Amniotic epithelial cell (primary cell): ENCODE measurements around the gene AP5S1.

Experiments
- DNase-seq: peaks from one replicate; pipeline ENCODE4 v3.0.0-alpha.2; 2010; ENCODE audit warnings: low read depth

AP5S1 gene, protein sequence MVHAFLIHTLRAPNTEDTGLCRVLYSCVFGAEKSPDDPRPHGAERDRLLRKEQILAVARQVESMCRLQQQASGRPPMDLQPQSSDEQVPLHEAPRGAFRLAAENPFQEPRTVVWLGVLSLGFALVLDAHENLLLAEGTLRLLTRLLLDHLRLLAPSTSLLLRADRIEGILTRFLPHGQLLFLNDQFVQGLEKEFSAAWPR

DNA sequence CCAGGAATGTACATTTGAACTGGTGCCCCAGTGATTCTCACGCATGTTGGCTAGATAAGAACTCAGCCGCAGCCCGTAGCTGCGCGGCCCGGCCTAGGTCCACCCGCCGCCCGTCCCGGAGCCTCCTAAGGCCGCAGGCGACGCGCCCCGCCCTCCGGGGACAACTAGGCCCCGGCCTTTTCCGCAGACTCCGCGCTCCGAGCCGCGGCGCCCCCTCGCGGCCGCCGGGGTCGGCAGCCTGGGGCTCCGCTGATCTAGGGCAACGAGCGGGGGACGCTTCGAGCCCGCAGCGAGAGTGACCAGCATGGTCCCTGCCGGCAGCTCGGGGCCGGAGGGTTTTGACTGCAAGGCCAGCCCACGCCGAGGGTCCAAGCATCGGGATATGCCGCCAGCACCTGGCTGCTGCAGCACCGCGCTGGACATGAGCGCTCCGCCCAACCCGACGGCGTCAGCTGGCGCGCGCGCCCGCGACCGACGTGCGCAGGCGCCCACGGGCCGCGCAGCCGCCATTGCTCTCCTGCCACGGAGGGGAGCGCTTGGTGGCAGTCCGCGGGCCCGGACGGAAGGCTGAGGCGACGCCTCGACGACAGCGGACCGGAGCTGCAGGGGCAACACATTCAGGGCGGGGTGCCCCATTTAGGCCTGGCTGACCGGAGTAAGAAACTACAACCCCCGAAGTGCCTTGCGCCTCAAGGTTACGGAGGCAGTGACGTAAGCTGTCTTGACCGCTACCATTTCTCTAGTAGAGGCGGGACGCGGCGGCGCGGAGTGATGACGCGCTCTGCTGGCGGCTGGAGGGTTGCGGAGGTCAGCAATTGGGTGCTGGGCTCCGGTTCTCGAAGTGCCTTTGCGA lies at the start of gene AP5S1:
TSS of gene AP5S1 (plus strand) at position 500 of the 853 bp plus-strand sequence. CDS start 1,571 bp downstream, outside the sequence.
- peak; percentile 94 for DNase-seq

- no peak for DNase-seq
These were observed 48.7 kb upstream of the AP5S1 start for GRCh38 chr20:3771552-3772058.

GRCh38 chr20:3775457-3776108 lies 44.8 kb upstream of the AP5S1 start:
- no peak for DNase-seq

- no peak for DNase-seq
These were observed 43.0 kb upstream of the AP5S1 start for GRCh38 chr20:3777381-3777715.

- no peak for DNase-seq
These were observed 42.4 kb upstream of the AP5S1 start for GRCh38 chr20:3777716-3778629.

DNA sequence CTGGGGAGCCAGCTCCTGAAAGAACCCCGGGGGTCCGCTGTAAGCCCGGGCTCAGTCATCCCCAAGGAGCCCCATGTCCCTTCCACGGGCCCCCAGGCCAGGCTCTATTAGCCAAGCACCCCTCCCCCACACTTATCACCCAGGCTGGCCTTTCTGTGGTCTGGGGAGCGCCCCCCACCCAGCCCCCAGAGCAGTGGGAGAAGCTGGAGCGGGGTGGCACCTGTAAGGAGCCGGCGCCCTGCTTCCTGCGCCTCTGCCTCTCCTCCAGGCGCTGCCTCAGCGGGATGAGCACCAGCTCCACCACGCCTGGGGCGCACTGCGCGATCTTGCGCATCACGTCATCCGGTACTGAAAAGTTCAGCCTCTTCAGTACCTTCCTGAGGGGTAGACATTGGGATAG lies 41.4 kb upstream of the AP5S1 start:
- DNase-seq, result no peak

DNA sequence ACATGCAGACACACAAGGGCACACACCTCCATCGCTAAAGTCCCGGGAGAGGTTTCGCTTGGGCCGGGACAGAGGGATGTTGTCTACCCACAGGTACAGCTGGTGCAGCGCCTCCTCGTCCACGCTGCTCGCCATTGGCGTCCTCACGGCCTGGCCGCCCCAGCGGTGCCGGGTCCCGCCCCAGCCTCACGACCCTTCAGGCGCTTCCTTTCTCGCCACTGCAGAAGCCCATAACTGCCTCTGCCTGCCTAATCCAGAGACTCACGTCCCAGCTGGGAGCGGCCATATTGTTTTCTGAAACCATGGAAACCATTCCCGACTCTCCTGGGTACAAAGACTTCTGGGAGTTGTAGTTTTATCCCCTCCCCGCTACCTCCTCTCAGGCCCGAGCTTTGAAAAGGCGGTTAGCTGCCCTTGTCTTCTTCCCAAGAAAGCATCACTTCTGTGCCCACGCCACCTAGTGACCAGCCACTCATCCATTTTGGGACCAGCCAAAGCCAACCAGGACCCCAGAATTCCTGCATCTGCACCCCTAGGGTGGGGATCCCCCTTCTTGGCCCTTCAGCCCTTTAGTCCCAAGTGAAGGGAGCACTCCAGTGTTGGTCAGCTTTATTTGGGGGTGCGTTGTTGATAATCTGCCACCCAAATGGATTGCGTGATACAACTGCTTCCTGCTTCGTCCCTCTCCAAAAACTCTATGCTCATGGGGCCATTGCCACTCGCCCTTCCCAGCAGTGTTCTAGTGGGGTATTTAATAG lies 39.0 kb upstream of the AP5S1 start, which contains the start of gene SPEF1:
TSS of gene SPEF1 (minus strand) at position 296 of the 758 bp plus-strand sequence. CDS start at position 135, 161 bp downstream.
- DNase-seq, result peak; percentile 86

DNA sequence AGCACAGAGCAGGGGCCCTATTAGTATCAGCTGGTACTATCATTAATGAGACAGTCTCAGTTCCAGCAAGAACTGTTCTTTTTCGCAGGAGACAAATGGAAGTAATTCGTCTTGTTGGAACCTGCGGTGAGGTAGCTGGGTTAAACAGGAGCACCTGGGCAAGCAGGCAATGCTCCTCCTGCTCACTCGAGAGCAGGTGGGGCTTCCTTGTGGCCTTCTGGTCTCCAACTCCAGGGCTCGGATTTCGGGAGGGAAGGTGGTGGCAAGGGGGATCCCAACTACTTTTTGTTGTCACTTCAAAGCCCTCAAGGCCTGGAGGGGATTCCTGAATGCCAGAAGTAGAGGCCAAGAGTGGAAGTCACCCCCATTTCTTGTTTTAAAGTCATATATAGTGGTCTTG lies 37.8 kb upstream of the AP5S1 start:
- DNase-seq, result no peak

DNA sequence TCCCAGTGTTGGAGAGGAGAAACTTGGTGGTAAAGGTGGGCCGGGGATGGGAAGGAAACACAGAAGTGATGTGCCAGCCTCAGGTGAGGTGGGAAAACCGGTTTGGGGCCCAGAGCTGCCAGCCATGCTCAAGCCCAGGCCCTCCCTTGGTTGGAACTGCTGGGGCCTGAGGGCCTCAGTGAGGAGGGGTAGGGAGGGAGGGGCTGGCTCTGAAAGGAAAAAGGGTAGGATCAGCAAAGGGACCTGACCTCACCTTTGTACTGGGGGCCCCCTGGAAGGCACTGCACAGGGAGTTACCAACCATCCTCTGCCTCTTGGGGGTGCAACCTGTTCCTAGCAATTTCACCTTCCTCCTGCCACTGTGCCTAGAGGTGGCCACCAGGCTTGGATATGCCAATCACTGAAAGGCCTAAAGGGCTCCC lies 37.3 kb upstream of the AP5S1 start:
- no peak for DNase-seq

DNA sequence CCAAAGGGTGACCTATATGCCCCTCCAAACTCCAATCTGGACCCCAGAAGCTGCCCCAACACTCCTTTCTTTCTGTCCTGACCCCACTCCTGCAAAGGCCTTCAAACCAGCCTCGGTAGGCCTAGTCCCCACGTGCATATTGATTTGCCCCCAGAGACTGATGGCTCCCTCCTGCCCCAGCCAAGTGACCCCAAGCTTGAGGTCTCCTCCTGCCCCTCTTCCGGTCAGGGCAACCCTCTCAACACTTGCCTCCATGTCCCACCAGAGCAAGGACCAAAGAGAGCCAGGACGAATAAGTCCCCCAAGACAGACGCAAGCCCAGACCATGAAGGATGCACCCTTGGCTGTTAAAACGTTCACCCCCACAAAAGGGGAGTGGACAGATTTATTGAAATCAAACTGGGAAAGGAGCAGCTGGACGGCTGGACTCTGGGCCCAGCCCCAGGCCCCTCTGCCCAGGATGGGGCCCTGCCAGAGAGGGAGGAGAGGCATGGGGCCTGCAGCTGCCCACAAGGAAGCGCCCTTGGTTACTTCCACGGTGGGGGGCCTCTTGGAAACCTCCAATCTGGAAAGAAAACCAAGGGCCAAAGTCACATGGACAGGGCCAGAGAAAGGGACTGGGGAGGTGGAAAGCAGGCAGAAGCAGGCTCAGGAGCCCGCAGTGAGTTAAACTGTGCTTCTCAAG lies 36.7 kb upstream of the AP5S1 start:
- DNase-seq, result no peak

DNA sequence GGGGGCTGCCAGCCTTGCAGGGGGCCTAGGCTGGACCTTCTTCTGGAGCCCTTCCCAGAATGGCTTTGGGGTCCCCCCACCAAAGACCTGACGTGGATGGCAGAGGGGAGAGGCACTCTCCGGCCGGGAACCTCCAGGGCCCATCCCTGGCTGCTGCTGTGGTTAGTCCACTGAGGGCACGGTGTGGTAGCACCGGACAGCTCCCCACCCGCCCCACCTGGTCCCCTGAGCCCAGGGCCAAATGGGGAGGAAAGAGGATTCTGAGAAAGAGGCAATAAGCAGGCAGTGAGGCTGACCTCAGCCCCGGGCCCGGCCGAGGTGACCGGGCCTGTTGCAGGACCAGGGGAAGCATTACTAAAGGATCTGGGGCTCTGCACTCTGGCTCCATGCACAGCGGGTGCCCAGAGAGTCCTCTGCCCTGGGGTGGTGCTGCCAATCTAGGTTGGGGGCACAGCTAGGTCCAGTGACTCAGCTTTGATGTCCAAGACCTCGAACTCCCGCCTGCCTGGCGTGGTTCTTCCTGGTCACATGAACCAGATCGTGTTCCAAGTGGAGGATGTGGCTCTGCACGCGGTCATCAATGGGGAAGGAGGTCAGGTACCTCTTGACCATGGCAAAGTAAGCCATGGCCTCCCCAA lies 36.0 kb upstream of the AP5S1 start:
- no peak for DNase-seq

DNA sequence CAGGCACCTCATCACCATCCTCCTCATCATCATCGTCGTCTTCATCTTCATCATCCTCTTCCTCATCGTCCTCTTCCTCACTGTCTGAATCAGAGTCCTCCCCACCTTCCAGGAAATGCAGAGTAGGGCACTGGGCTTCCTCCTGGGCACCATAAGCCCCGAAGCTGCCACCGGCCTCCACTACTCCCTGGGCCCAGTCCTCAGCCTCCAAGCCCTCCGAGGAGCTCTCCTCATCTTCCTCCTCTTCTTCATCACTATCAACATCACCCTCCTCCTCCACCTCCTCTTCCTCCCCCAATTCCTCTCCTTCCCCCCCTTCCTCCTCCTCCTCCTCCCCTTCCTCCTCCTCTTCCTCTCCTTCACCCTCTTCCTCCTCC lies 35.5 kb upstream of the AP5S1 start:
- no peak for DNase-seq

DNA sequence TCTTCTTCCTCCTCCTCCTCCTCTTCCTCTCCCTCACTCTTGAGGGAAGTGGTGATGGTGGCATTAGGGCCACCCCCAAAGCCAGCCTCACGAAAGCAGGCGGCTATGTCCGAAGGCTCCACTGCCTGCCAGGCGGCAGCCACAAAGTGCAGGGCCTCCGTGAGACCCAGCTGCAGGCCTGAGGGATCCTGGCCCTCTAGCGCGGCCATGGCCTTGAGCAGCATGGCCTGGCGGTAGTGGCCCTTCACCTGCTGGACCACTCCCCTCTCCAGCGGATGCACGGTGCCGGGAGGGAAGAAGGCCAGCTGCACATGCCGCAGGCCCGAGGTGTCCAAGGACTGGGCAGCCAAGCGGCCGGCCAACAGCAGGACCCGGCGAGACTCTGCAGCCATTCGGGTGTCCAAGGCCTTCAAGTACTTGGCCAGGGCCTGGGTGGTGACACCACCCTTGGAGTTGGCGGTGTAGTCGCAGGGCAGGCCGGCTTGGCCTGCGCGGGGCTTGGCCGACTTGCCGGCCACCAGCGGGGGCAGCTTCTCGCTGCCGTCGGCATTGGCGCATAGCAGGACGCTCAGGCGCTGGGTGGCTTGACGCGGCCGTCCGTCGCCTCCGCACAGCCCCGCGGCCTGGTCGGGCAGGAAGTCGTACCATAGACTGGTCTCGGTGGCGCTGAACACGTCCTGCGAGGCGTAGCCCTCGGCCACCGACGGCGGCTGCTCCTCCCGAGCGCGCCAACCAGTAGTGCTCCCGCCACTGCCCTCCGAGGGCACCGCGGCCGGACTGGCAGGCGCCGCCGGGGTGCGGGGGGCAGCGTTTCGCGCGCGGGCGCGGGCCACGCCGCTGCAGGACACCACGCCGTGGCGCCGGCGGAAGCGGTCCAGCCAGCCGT lies 34.9 kb upstream of the AP5S1 start:
- DNase-seq, result no peak

DNA sequence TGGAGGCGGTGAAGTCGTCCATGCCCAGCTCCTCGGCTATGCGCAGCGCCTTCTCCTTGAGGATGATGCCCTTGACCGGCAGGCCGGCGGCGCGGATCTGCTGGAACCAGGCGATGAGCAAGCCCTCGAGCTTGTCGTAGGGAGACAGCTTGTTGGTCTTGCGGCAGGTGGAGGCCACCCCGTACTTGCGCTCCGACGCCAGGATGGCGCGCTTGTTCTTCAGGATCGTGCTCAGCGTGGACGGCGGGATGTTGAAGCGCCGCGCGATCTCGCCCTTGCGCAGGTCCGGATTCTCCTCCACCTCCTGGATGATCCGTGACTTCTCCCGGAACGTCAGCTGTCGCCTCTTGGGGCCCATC lies 34.2 kb upstream of the AP5S1 start:
- DNase-seq, result peak; percentile 63

DNA sequence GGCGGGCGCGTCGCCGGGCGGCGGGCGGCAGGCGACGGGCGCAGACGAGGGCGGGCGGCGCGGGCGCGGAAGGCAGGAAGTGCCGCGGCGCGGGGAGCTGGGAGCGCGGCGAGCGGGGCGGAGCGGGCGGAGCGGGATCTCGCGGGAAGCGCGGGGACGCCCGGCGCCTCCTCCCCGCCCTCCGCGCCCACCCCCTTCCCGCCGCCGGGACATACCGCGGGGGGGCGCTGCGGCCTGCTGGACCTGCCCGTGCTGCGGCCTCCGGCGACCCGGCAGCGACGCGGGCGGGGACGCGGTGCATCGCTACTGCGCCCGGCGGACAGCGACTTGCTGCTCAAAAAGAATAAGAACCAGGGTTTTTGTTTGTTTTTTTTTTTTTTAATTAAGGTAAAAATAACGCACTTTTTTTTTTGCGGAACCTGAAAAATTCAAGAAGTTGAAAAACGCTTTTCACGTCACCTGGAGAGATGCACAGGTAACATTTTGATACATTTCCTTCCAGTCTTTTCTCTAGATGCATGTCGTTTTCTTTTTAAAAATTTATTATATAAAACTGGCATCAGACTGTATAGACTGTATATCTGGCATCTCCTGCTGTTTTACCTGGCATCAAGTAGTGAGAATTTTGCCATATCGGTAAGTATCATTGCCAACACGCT lies 33.6 kb upstream of the AP5S1 start, which contains the start of gene CENPB:
TSS of gene CENPB (minus strand) at position 76 of the 659 bp plus-strand sequence. CDS start 257 bp downstream, outside the sequence.
- DNase-seq, result peak; percentile 58

DNA sequence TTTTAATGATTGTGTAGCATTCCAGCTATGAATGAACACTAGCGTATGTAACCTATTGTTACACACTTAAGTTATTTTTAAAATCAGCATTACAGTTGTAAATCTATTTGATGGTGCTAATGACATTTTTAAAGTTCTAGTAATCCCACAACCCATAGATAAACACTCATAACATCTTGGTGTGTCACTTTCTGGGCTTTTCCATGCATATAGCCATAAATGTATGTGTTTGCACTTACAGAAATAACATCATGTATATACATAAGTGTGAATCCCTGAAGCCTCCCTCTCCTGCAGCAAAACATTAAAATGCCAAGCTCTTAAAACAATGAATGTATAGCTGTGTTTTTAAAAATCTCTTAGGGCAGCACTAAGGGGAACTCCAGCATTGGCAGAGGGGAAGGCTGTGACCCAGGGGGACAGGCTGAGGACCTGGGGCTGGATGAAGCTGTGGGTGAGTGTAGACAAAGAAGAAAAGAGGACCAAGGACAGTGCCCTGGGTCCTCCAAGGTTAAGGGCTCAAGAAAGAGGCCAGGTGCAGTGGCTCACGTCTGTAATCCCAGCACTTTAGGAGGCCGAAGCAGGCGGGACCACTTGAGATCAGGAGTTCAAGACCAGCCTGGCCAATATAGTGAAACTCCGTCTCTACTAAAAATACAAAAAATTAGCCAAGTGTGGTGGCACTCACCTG lies 32.9 kb upstream of the AP5S1 start:
- DNase-seq, result no peak

GRCh38 chr20:3788685-3789155 lies 31.6 kb upstream of the AP5S1 start:
- no peak for DNase-seq
